ENCODE results near the gene FAR1. TPM values are rescaled to one million over a fixed set of nuclear protein-coding genes. Genes with fewer than 3 reads are reported as not detected.

The FAR1 gene
- total and polyA plus RNA-seq, 2 of the 4 experiments (the other 2 are of a cell fraction), result 35.3 to 119 TPM

DNA sequence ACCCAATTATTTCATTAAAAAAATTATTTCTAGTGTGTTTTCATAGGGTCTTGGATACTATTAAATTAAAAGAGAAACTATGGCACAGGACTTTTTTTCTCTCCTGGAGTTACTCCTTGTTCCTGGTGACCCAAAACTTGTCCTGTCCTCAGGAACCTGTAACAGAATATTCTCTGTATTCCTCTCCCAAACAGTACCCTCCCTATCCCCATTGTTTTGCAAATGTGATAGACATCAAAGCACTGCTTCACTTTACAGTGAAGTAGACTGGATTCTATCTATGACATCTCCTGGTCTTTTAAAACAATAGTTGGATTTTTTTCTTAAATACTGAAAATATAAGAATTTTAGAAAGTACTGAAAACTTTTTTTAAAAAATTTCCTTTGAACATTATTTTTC lies 37.2 kb downstream of the FAR1 start:
- Histone ChIP-seq H3K18ac (ENCODE audit: low read depth, low read length) (no peak overlapping the region), H3K14ac (replicated peaks; ENCODE audit: low read depth, low read length) (no peak overlapping the region), H4K5ac (ENCODE audit: low read depth, low read length) (no peak overlapping the region), H2AFZ (replicated peaks; ENCODE audit: low read length, poor library complexity) (no peak overlapping the region), H3K4ac (ENCODE audit: low read depth, low read length) (no peak overlapping the region), H3K56ac (ENCODE audit: extremely low read depth, insufficient read depth, low read length) (no peak overlapping the region), H2BK5ac (ENCODE audit: low read depth, low read length, poor library complexity, severe bottlenecking) (no peak overlapping the region), H2BK20ac (ENCODE audit: low read depth, low read length) (no peak overlapping the region), H3K9ac (ENCODE audit: low read depth, low read length) (no peak overlapping the region), H4K91ac (ENCODE audit: insufficient read depth, low read depth, low read length) (no peak overlapping the region), H3K4me3 (ENCODE audit: insufficient read depth, low read depth, low read length) (no peak overlapping the region), H3K36me3 (ENCODE audit: control insufficient read depth, insufficient read depth, low read length) (peaks cover 9% of the 10 kb centered on the region), H3K27me3 (ENCODE audit: control insufficient read depth, insufficient read depth, low read length) (no peaks in the 10 kb centered on the region), H3K79me1 (ENCODE audit: low read depth in 1 of 2, low read length in 2 of 2) (peaks cover 0 to 3% of the 10 kb centered on the region in 2 experiments; a peak in 1 of 4 replicates), H3K4me1 (ENCODE audit: control insufficient read depth, insufficient read depth, low read length) (no peaks in the 10 kb centered on the region), H3K9me3 (ENCODE audit: control insufficient read depth, insufficient read depth, low read length) (no peaks in the 10 kb centered on the region), H2BK120ac (ENCODE audit: low read depth, low read length) (no peak overlapping the region), H2AK5ac (ENCODE audit: low read depth, low read length) (no peak overlapping the region), H3K9me1 (ENCODE audit: insufficient read depth, low read length) (no peaks in the 10 kb centered on the region), H4K8ac (ENCODE audit: low read depth in 2 of 2, low read length in 2 of 2) (no peak overlapping the region), H3K4me2 (ENCODE audit: low read depth, low read length) (no peak overlapping the region), H3K23ac (ENCODE audit: low read depth, low read length) (no peak overlapping the region), H2AK9ac (replicated peaks; ENCODE audit: low read depth, low read length, poor library complexity) (no peak overlapping the region), H4K20me1 (ENCODE audit: insufficient read depth, low read length) (no peaks in the 10 kb centered on the region), H2BK15ac (ENCODE audit: low read depth, low read length) (no peak overlapping the region), H3K27ac (ENCODE audit: insufficient read depth, low read length) (no peak overlapping the region)
- no TSS peak for BruUV-seq (replicated peaks)
- dilution Hi-C loops (cut with HindIII; ENCODE audit: low sequenced_read_pairs, unreplicated experiment), result no loop called here
- intact Hi-C loops (cut with micrococcal nuclease), result no loop called here
- ChIA-PET CTCF (no interaction called here), POLR2A (ENCODE audit: unreplicated experiment) (no interaction called here)
- in situ Hi-C loops (cut with MboI; ENCODE audit: low sequenced_read_pairs), result no loop called here
- ATAC-seq (ENCODE audit: low read depth) (no peak), DNase-seq (no peak)
- no peak for TF ChIP-seq BHLHE40 (IDR thresholded peaks at IDR 0.05; ENCODE audit: low read depth, low read length)
